Kidney (tissue), 14 donors: ENCODE results near the gene GSN. TPM values are rescaled to one million over a fixed set of nuclear protein-coding genes. Genes with fewer than 3 reads are reported as not detected.

ENCODE experiments used
- DNase-seq, 5 donors: peaks; one replicate each; pipeline ENCODE4 v3.0.0-alpha.2; 2013 to 2020
- FAIRE-seq: peaks from 2 replicates; lab custom pipeline; 2012; peaks lifted over from hg19 to GRCh38; lab: Jason Lieb, UNC
- H3K27ac ChIP-seq, 2 donors: one replicate each; pipeline ENCODE4 v1.7.0; 2013; ENCODE audit warnings: low read depth in 2 of 2, low read length in 2 of 2, inconsistent platforms in 1 of 2
- H3K27me3 ChIP-seq: one replicate; pipeline ENCODE4 v1.7.1; 2013; ENCODE audit warnings: low read length, inconsistent platforms; ENCODE audit not compliant: control insufficient read depth, insufficient read depth
- H3K36me3 ChIP-seq, 3 donors: one replicate each; pipeline versions ENCODE4 v1.7.0 to v1.7.1; 2013; ENCODE audit warnings: low read length in 3 of 3, control low read depth in 1 of 3, inconsistent platforms in 1 of 3; ENCODE audit not compliant: insufficient read depth in 3 of 3, control insufficient read depth in 2 of 3
- H3K4me1 ChIP-seq, 3 donors: one replicate each; pipeline versions ENCODE4 v1.7.0 to v1.7.1; 2013; ENCODE audit warnings: low read length in 3 of 3, inconsistent platforms in 1 of 3, low read depth in 1 of 3; ENCODE audit not compliant: control insufficient read depth in 2 of 3, insufficient read depth in 2 of 3
- H3K4me3 ChIP-seq, 3 donors: one replicate each; pipeline versions ENCODE4 v1.7.0 to v1.8.1; 2013; ENCODE audit warnings: low read length in 3 of 3, control low read depth in 1 of 3, inconsistent platforms in 1 of 3
- H3K9ac ChIP-seq, 3 donors: one replicate each; pipeline versions ENCODE4 v1.7.0 to v1.7.1; 2013; ENCODE audit warnings: low read length in 3 of 3, control low read depth in 1 of 3, inconsistent platforms in 1 of 3
- H3K9me3 ChIP-seq, 3 donors: one replicate each; pipeline versions ENCODE4 v1.7.0 to v1.7.1; 2013; ENCODE audit warnings: low read length in 3 of 3, control low read depth in 1 of 3, inconsistent platforms in 1 of 3; ENCODE audit not compliant: control insufficient read depth in 2 of 3, insufficient read depth in 1 of 3
- CTCF ChIP-seq: IDR thresholded peaks from 3 replicates; pipeline ENCODE4 v1.5.1; 2012; ENCODE audit warnings: mild to moderate bottlenecking, moderate library complexity, borderline replicate concordance; ENCODE audit not compliant: insufficient read depth; ENCODE audit errors: extremely low read depth
- intact Hi-C: fragments of 100-400 bp; cut with DNase I; formaldehyde crosslinking; loops from one replicate; pipeline ENCODE4 v1.11.1; 2022
- polyA plus RNA-seq: library from polyadenylated mRNA; stranded (reverse); fragments of 350-450 nt; fragmentation: Illumina TruSeq; extraction: RNeasy Lipid Tissue Mini Kit (QIAGEN cat#74804); gene quantifications from one replicate; pipeline ENCODE4 v1.2.3, GENCODE V29; 2014; ENCODE audit warnings: low read depth, low replicate concordance; ENCODE audit not compliant: insufficient read depth
- total RNA-seq: library from RNA; stranded (reverse); fragmentation: NEBNext Ultra II Directional; extraction: Animal tissue kit (Norgen Biotek cat#: 25700); gene quantifications from one replicate; pipeline ENCODE4 v1.2.1, GENCODE V29; 2021
- donor health status: control.
- donor health status: control.
- donor health status: control.
- donor health status: control.
- donor health status: control.
- donor health status: DM: yes; HTN: yes; CAD: no.
- donor health status: Normal renal cell carcinoma (clear cell type).

The GSN gene
- total and polyA plus RNA-seq, 2 donors from 2014 or later, result 235 to 511 TPM

DNA sequence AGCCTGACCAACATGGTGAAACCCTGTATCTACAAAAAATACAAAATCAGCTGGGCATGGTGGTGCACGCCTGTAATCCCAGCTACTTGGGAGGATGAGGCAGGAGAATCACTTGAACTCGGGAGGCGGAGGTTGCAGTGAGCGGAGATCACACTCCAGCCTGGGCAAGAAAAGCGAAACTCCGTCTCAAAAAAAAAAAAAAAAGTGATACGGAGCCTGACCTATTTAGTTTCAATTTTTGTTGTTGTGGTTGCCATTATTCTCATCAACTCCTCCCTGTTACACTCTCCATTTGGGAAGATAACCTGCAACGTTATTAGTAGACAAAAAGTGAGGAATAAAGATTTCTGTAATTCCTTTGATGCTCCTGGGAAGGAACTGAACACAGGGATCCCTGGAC lies 100.8 kb downstream of the GSN start:
- H3K27me3 ChIP-seq, result no peaks in the 10 kb centered on the region
- H3K9me3 ChIP-seq, result no peaks in the 10 kb centered on the region
- intact Hi-C loops, result no loop called here
- peaks cover 0 to 3% (median 0%) of the 10 kb centered on the region in 3 donors for H3K36me3 ChIP-seq
- FAIRE-seq (no peak), DNase-seq (no peak)
- peaks cover 3 to 36% (median 11%) of the 10 kb centered on the region in 3 donors for H3K4me1 ChIP-seq
- peak overlapping the region; percentile 58 to 80 (median 68) for H3K4me3 ChIP-seq
- peak overlapping the region; percentile 91 to 98 for H3K27ac ChIP-seq
- peak overlapping the region in 2 of 3 donors; percentile 14 to 93 for H3K9ac ChIP-seq
- no peak for TF ChIP-seq CTCF

- Histone ChIP-seq H3K27me3 (no peaks in the 10 kb centered on the region), H3K9ac (peak within 1 kb of the TSS; percentile 38 to 93 (median 43)), H3K9me3 (no peaks in the 10 kb centered on the region), H3K4me3 (peak within 1 kb of the TSS; percentile 66 to 80 (median 68)), H3K4me1 (peaks cover 3 to 26% (median 9%) of the 10 kb centered on the region in 3 donors), H3K36me3 (peaks cover 0 to 3% (median 0%) of the 10 kb centered on the region in 3 donors), H3K27ac (peak within 1 kb of the TSS; percentile 91 to 98)
- peak; percentile 2 for TF ChIP-seq CTCF
- intact Hi-C loops, result loop anchor here (5.0 kb wide), 1 partner anchor 37 kb away; no protein-coding TSS in a partner anchor
- FAIRE-seq (no peak), DNase-seq (peak in 2 of 5 donors; percentile 27 to 95)
These were observed 101.8 kb downstream of the GSN start, which contains the start of gene STOM for GRCh38 chr9:121369595-121370265. Gene STOM (minus strand): TSS chr9:121370250. CDS start chr9:121370187, 63 bp downstream.

DNA sequence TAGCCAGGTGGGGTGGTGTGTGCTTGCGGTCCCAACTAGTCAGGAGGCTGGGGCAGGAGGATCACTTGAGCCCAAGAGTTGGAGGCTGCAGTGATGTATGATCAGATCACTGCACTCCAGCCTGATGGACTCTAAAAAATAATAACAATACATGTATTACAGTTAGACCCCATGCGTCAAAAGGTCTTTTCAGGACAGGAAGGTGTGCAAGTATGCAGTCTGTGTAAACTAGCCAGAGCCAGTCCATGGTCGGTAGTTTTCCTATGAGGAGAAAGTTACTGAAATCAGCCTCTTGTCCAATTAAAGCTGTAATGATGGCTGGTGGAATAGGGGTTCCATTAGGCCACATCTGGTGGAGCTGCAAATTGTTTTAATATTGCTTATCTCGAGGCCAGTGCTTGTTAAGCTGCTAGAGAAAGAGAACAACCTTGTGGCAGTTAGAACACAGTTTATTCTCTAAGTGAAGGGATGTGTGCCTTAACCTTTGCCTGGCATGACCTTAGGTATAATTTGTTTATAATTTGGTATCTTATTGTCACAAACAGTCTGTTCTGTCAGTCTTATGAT lies 103.6 kb downstream of the GSN start:
- DNase-seq (no peak), FAIRE-seq (no peak)
- Histone ChIP-seq H3K9me3 (no peaks in the 10 kb centered on the region), H3K4me3 (no peak overlapping the region), H3K27me3 (no peaks in the 10 kb centered on the region), H3K4me1 (peaks cover 3 to 15% (median 9%) of the 10 kb centered on the region in 3 donors), H3K36me3 (peaks cover 0 to 3% (median 0%) of the 10 kb centered on the region in 3 donors), H3K27ac (peak overlapping the region in 1 of 2 donors; percentile 62), H3K9ac (no peak overlapping the region)
- no peak for TF ChIP-seq CTCF
- intact Hi-C loops, result loop anchor here (5.0 kb wide), 1 partner anchor 39 kb away; no protein-coding TSS in a partner anchor
